GM21390 (cell line): ENCODE data around the gene FOXP2.

Experiments
- ATAC-seq: cut with Tn5 transposase; IDR thresholded peaks from one replicate; pipeline ENCODE4 v1.9.1; 2021; ENCODE audit not compliant: unreplicated experiment

Gene FOXP2

DNA sequence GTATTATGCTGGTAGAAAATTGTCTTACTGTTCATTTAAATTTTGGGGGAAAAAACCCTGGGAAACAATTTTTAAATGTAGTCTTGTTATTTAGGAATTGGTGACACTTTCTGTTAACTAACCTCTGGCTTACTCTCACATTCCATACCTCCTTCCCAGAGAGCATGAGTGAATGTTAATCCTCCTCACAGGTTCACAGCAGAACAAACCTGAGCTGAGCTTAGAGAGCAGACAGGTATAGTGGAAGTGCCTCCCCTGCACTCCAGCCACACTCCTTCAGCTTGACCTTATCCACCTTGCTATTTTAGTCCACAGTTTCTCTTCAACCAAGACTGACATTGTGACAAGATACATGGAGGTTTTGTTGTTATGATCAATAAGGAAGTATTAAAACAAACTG lies 235.9 kb downstream of the FOXP2 start:
- ATAC-seq = no peak

- no peak for ATAC-seq
These were observed 237.4 kb downstream of the FOXP2 start for GRCh38 chr7:114652041-114652440.

DNA sequence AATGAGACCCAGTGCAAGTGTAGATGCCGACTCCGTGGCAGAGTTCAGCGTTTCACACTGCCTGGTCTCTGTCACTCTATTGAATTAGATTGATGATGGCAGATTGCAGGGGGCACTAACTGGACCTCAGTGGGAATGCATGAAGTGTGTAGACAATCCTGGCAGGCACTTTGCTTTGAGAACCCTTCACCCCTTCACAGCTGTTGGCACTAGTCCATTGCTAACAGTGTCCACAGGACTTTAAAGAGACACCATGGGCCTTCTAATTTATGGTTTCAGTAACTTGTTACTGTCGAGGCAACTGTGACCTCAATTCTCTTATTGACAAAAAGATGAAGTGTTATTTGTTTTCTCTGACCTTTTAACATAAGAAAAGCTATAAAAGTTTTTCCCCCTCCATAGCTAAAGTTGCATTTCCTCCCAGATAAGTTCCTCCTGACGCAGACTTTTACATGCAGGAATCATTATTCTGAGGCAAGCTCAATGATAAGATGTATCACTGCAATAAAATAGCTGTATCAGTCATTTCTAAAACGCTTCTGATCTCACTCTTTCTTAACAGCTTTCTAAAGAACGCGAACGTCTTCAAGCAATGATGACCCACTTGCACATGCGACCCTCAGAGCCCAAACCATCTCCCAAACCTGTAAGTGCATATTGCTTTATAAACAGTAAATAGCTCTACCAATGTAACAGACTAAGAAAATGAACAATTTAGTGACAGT lies 238.9 kb downstream of the FOXP2 start:
- no peak for ATAC-seq

GRCh38 chr7:114656466-114656865 lies 241.9 kb downstream of the FOXP2 start:
- no peak for ATAC-seq

GRCh38 chr7:114657279-114657678 lies 242.7 kb downstream of the FOXP2 start:
- ATAC-seq = no peak

- ATAC-seq = no peak
These were observed 243.6 kb downstream of the FOXP2 start for GRCh38 chr7:114658216-114658615.

DNA sequence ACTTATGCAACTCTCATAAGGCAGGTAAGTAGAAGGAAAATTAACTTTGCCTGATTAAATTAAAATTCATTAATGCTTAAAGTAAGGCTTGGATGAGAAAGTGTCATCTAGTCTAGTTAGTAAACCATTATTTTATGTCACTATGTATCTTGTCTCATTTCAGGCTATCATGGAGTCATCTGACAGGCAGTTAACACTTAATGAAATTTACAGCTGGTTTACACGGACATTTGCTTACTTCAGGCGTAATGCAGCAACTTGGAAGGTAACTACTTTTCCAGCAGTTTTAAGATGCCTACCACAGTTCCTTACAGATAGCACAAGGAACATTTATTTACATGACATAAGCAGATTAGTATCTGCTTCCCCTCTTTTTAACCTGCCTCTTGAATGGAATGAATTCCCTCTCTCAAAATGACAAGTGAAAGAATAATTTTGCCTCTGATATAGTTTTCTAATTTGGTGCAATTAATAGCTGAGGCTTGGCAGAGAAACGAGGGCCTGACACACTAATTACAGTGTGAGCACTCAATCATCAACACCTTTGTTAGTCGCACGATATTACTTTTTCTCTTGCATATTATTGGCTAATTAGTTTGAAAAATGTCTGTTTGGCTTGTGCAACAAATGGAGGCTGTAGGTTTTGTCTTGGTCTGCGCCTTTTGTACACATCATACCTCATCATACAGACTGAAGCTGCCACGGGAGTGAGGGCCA lies 245.0 kb downstream of the FOXP2 start:
- ATAC-seq = no peak

GRCh38 chr7:114660126-114660486 lies 245.5 kb downstream of the FOXP2 start:
- no peak for ATAC-seq

DNA sequence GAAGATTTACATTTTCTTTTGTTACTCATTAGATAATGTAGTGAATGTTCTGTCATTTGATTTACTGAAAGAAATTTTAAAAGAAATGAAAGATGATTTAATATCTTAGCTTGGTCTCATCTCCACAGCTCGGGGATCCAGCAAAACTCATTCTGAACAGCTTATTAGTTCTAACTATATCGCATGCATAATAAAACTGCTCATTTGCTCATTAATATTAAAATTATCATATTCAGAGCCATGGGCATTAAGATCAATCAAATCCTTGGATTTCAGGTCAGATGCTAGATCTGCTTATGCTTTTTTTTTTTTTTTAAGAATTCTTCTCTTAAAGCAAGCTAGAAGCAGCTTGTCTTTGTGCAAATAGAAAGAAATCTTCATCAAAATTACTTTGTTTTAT lies 246.1 kb downstream of the FOXP2 start:
- ATAC-seq = no peak

GRCh38 chr7:114662002-114662677 lies 247.5 kb downstream of the FOXP2 start:
- ATAC-seq = no peak

DNA sequence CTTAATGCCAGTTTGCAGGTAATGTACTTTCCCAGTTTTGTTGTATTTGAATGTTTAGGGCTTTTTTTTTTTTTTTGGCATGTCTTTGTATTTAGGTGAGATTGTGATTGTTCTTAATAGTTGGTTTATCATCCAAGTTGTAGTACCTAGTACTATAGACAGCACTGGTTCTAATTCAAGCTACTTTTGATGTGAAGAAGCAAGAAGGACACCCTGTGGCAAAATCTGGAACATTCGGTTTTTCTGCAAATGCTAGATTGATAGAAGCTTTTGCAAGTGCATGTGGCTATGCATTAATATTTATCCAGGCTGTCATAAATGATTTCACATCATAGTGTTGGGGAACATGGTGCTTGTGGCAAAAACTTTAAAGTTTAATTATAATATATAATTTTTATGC lies 248.9 kb downstream of the FOXP2 start:
- no peak for ATAC-seq

GRCh38 chr7:114670676-114671075 lies 256.1 kb downstream of the FOXP2 start:
- ATAC-seq = no peak

DNA sequence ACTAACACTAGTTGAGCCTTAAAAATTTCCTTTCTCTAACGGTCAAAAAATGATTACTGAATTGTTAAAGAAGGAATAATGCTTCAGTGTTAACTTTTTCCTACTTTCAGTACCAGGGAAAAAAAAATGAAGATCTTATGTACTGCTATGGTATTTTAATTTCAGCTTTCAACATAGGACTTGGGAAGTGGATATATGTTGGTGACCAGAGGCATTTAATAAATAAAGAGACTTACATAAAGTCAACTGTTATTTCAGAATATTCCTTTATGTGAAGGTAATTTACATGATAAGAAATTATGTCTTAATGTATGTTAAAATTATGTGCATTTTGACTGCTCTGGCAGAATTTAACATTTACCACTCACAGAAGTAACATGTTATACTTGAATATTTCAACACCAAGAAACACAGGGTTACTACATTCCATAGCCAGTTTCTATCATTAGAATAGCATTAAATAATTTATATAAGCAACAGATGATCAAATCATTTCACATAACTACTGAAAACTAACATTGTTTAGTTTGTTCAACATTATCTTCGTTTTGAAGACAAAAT lies 257.0 kb downstream of the FOXP2 start:
- no peak for ATAC-seq

DNA sequence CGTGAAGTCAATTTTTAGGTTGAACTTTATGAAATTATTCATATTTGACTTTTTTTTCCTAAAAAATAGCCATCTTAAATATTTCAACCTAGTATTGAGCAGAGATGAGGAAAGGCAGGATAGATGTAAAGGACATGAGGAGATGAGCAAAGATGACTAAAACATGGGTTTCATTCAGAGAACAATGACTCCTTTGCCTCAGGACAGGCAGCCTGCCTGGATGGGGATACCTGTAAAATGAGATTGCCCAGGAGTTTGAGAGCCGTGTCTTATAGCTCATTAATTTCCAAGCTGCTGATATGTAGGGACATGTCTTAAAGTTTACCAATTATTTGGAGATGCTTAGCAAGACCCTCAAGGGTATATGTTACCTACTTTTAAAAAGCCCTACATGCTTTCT lies 263.5 kb downstream of the FOXP2 start:
- ATAC-seq = no peak

- no peak for ATAC-seq
These were observed 272.6 kb downstream of the FOXP2 start for GRCh38 chr7:114687238-114687637.

DNA sequence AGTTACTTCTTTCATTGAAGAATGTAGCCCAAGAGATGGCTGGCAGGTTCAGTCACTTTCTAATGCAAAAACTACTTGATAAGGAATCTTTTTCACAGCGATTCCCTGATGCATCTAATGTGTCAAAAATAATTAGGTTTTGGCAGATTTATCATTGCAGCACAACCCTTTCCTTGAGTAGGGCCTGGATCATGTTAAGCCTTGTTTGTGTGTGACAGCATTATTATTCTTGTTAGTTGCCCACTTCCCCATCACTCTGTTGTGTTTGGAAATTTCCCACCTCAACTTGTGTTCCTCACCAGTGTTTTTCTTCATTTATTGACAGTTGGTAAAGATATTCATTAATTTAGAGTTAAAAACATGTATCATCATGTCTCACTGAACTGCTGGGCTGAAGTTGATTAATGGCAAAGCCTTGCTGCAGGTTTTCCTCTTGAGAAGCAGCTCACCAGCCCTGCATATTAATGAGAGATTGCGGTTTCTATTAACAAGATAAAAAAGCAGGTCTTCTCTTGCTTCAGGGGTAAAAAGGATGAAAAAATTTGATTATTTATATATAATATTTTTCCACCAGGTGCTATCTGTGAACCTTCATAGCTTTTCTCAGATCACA lies 273.9 kb downstream of the FOXP2 start:
- no peak for ATAC-seq

GRCh38 chr7:114689406-114689805 lies 274.8 kb downstream of the FOXP2 start:
- no peak for ATAC-seq

DNA sequence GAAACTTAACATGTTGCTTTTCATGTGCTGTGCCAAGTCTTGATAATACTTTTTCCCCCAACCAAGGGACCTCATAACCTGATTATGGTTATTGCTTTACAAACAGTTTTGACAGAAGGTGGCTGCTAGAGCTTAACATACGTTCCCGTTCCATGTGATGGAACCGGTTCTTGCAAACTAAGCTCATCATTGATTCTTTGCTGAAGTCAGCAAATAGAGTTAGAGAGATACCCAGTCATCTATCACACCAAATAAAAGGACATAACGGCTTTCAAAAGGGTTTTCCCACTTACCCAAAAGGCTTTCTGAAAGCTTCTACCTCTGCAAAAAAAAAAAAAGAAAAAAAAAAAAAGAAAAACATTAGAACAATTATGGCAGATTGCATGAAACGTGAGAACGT lies 277.0 kb downstream of the FOXP2 start:
- no peak for ATAC-seq

DNA sequence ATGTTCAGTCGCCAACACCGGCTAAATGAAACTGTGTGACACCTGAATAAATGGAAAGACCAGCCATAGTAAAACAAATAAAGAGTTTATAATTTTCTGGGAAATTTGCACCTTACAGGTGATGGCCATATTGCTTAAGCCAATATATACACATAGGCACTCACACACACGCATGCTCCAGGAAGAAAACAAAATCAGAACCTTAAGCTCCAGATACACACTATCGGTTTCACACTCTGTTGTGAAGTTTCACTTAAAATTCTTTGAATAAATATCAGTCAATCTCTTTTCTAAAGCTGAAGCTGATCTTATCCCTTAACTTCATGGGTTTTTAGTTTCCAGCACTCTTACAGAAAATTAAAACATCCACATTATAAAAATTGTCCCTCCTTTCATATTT lies 280.6 kb downstream of the FOXP2 start:
- ATAC-seq = no peak

DNA sequence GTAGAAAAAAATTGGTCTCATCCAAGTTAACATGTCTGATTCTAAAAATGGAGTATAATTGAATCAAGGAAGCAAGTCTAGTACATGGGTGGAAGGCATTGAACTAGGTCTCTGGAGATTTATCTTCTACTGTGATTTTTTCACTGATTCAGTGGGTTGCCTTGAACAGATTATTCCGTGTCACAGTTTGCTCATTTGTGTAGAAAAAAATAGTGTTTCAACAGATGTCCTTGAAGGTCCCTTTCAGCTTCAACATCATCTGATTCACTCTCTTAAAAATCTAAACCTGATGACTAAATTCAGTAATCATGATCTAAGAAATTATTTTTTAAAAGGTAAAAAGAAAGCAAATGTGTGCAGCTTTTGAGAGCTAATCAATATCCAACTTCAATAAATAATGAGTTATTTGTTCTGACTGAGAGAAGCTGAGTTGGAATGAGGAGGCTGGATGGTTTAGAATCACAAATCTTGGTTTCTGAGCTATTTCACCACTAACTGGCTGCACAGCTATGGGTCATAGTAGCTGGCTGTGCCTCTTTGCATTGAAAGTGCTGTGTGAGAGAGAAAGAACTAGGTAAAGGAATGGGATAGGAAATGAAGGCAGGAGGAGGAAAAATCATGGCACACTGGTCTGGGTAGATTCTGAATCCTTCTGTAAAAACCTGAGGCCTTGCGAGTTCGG lies 285.8 kb downstream of the FOXP2 start:
- ATAC-seq = no peak

DNA sequence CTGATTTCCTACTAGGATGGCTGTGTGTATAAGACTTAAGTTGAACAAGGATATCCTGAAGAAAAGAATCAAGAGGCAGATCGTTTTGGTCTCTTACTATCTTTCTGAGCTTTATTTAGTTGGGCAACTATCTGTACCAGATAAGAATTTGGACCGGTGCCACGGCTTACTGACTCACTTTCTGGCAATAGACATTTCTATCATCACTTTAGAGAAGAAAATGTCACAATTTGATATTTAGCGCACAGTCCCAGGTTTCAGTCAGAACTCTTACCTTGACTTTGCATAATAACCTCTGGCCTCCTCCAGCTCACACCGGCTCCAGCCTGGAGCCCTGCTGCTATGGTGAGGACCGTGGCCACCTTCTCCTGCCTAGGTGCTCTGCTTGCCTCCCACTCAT lies 289.1 kb downstream of the FOXP2 start:
- ATAC-seq = no peak
